ENCODE measurements around the gene WDR7. TPM values are rescaled to one million over a fixed set of nuclear protein-coding genes. Genes with fewer than 3 reads are reported as not detected.

WDR7 gene
- total and polyA plus RNA-seq, 2 experiments from 2014 or later: 5.9 to 19.0 TPM

GRCh38 chr18:57085371-57085770, 434.2 kb downstream of the WDR7 start:
- TF ChIP-seq EZH2phosphoT487 (IDR thresholded peaks at IDR 0.05; ENCODE audit: low read depth, severe bottlenecking, unreplicated experiment) (no peak), EZH2 (IDR thresholded peaks at IDR 0.05; ENCODE audit: borderline replicate concordance) (no peak), CTCF (IDR thresholded peaks at IDR 0.05; ENCODE audit: poor library complexity) (no peak)
- H3K9me3 ChIP-seq (ENCODE audit: low read depth): no peaks in the 10 kb centered on the region
- 80% methylated on average over 7 of the region's 7 CpGs for WGBS (ENCODE audit: low lambda C conversion rate, missing lambda C conversion rate)
- H3K9me2 ChIP-seq (replicated peaks; ENCODE audit: insufficient read depth): no peaks in the 10 kb centered on the region
- no peak overlapping the region for H3K4me3 ChIP-seq
- no peak overlapping the region for H2AFZ ChIP-seq
- no peak for DNase-seq (ENCODE audit: low spot score)
- H3K4me2 ChIP-seq: no peak overlapping the region
- H3K27me3 ChIP-seq: no peaks in the 10 kb centered on the region
- H4K20me1 ChIP-seq (ENCODE audit: insufficient read depth, poor library complexity, severe bottlenecking): no peaks in the 10 kb centered on the region
- H3K36me3 ChIP-seq (replicated peaks; ENCODE audit: insufficient read depth, low read depth): peaks cover 5% of the 10 kb centered on the region
- H3K4me1 ChIP-seq (ENCODE audit: insufficient read depth): no peaks in the 10 kb centered on the region
- no peak overlapping the region for H3K27ac ChIP-seq
- no peaks in the 10 kb centered on the region for H3K79me2 ChIP-seq

- DNase-seq (ENCODE audit: low spot score): no peak
- Histone ChIP-seq H3K9me3 (ENCODE audit: low read depth) (no peaks in the 10 kb centered on the region), H3K27me3 (no peaks in the 10 kb centered on the region), H3K79me2 (no peaks in the 10 kb centered on the region), H4K20me1 (ENCODE audit: insufficient read depth, poor library complexity, severe bottlenecking) (no peaks in the 10 kb centered on the region), H3K4me2 (no peak overlapping the region), H3K9me2 (replicated peaks; ENCODE audit: insufficient read depth) (no peaks in the 10 kb centered on the region), H3K4me3 (no peak overlapping the region), H3K27ac (no peak overlapping the region), H3K36me3 (replicated peaks; ENCODE audit: insufficient read depth, low read depth) (peaks cover 5% of the 10 kb centered on the region), H3K4me1 (ENCODE audit: insufficient read depth) (no peaks in the 10 kb centered on the region), H2AFZ (no peak overlapping the region)
- 84% methylated on average over 1 of the region's 1 CpG for WGBS (ENCODE audit: low lambda C conversion rate, missing lambda C conversion rate)
- TF ChIP-seq CTCF (IDR thresholded peaks at IDR 0.05; ENCODE audit: poor library complexity): no peak
- no peak for TF ChIP-seq EZH2 (IDR thresholded peaks at IDR 0.05; ENCODE audit: borderline replicate concordance)
- no peak for TF ChIP-seq EZH2phosphoT487 (IDR thresholded peaks at IDR 0.05; ENCODE audit: low read depth, severe bottlenecking, unreplicated experiment)
These were observed 435.0 kb downstream of the WDR7 start for GRCh38 chr18:57086163-57086562.

Small RNA genes lying within 50 kb of the gene (small RNA-seq; reads per million reads assigned to genes)
- gene RF00012 (not detected), gene RF00019 (not detected)

Other genes with a start within 250 kb of the WDR7 start
- 74.7 and 77.0 TPM in 2 replicates for gene TXNL1, start 12.8 kb upstream of the WDR7 start, total RNA-seq
- gene TXNL1, start 12.8 kb upstream of the WDR7 start, polyA plus RNA-seq: 60.8 and 70.0 TPM in 2 replicates